Islet of Langerhans (tissue), 1 donor: ENCODE data around the gene TWIST2.

Experiments
- FAIRE-seq: peaks from one replicate; lab custom pipeline; 2011; peaks lifted over from hg19 to GRCh38; lab: Jason Lieb, UNC

The TWIST2 gene

DNA sequence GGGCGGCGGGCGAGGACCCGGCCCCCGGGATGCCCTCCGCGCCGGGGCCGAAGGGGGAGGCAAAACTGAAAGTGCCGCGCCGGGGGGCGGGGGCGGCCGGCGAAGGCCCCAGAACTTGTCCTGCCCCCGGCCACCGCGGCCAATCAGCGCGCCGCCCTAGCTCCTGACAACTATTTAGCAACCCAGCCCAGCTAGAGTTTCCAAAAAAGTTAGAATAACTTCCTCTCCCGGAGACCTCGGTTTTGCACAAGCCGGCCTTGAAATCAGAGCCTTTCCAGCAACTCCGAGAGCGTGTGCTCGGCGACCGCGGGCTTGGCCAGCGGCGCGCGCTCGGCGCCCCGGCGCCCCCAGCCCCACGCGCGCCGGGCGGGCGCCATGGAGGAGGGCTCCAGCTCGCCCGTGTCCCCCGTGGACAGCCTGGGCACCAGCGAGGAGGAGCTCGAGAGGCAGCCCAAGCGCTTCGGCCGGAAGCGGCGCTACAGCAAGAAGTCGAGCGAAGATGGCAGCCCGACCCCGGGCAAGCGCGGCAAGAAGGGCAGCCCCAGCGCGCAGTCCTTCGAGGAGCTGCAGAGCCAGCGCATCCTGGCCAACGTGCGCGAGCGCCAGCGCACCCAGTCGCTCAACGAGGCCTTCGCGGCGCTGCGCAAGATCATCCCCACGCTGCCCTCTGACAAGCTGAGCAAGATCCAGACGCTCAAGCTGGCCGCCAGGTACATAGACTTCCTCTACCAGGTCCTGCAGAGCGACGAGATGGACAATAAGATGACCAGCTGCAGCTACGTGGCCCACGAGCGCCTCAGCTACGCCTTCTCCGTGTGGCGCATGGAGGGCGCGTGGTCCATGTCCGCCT is at the start of gene TWIST2:
Gene TWIST2 (plus strand): TSS at position 245 of the 850 bp plus-strand sequence. CDS start 131 bp downstream, at position 376.
- no peak for FAIRE-seq

DNA sequence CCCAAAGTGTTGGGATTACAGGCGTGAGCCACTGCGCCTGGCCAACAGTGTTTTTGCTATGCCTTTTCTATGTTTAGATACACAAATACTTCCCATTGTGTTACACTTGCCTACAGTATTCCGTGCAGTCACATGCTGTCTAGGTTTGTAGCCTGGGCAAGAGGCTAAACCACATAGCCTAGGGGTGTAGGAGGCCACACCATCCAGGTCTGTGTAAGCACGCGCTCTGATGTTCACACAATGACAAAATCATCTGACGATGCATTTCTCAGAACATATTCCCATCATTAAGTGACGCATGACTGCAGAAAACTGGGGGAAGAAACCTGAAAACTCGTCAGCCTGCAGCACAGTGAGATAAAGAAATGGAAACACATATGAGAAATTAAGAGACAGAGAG is 46.1 kb upstream of the TWIST2 start:
- no peak for FAIRE-seq

DNA sequence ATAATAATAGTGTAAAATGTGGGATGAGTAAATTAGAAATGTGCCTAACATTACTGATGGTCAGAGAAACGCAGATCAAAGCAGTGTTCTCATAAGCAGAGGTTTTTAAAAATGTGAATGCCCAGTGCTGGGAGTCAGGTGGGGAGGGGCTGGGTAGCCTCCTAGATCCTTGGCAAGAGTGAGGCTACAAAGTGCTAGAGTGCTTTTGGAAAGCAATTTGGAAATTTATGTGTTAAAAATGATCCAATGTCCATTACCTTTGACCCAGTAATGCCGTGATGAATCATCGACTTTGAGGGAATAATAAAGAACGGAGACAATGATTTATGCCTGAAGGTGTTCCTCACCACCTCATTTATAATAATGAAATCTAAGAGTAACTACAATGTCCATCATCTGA is 44.9 kb upstream of the TWIST2 start:
- no peak for FAIRE-seq

DNA sequence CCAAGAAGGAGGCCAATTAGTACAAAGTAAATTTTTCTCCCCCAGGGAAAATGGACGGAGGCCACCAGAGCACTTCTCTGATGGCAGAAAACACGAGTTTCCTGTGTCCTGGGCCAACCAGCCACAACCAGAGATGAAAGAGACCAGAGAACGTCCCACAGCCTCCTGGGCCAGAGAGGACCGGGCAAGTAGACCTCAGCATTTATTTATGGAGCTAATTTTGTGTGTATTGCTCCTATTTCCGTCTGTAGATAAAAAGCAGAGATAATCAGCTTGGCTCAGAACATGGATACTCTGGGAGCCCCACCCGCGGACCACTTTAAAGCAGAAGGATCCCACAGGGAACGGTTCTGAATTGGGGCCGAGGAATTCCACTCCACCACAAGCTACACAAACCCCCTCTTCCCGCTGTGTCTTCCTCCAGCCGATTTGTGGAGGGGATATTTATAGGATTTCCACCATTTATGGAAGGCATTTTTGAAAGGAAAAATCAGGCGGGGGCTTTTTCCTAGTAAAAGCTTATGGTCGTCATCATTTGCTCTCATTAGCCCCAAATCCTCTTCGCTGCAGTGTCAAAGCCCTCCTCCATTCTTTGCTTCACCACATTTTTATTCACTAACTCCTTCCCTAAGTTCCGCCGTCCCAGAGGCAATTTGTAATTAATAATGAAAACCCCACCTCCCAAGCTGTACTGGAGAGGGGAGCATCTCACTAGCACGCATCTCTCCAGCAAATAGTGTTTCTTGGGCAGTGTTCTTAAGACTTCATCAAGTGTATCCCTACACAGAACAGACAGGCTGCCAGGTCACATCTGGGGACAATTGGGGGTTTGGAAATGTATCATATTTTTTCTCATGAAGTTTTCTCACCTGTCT is 43.7 kb upstream of the TWIST2 start:
- no peak for FAIRE-seq

DNA sequence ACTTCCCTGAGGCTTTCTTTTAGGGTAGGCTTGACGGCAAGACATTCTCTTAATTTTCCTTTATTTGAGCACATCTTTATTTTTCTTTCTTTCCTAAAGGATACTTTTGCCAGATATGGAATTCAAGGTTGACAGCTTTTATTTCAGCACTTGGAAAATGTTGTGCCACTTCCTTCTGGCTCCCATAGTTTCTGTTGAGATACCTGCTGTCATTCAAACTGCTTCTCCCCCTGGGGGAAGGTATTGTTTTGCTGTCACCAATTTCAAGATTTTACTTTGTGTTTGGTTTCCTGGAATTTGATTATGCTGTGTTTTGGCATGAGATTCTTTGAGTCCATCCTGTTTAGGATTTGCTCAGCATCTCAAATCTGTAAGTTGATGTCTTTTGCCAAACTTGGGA is 39.1 kb upstream of the TWIST2 start:
- no peak for FAIRE-seq

GRCh38 chr2:238810321-238810720 is 37.6 kb upstream of the TWIST2 start:
- no peak for FAIRE-seq

DNA sequence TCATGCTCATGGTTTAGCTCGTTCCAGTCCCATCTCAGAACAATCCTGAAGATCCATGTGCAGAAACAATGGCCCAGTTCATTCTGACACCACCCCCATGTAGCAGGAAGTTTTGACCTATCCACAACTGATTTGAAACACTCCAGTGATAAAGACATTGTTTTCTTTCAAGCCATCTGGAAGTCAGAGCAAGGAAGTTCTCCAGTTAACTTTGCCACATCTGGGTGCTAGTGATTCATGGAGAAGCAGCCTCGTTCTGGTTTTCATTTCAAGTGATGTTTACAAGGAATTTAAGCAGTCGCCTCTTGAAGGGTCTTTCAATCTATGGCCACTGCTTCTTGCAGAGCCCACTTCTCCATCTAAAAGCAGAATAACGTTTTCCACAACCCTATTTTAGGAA is 36.6 kb upstream of the TWIST2 start:
- FAIRE-seq = no peak

- no peak for FAIRE-seq
Measured at GRCh38 chr2:238811759-238812158, 36.1 kb upstream of the TWIST2 start.

- FAIRE-seq = no peak
Measured at GRCh38 chr2:238813109-238813508, 34.8 kb upstream of the TWIST2 start.

DNA sequence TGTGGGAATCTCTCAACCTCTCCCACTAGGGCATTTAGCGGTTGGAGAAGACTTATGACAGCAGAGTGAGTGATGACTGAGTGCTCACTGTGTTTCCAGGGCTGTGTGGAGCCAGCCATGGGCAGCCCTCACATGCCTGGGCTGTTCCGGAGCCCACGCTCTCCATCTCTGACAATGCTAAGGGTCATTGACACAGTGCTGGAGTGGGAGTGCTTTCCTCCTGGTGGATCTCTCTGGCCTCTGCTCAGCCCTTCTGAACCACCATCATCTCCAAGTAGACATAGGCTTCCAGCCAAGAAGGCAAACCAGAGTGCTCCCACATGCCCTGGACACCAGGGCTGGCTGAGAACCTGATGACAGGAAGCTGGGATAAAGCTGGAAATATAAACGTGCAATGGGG is 33.1 kb upstream of the TWIST2 start:
- no peak for FAIRE-seq

- FAIRE-seq = no peak
Measured at GRCh38 chr2:238816291-238816690, 31.6 kb upstream of the TWIST2 start.

DNA sequence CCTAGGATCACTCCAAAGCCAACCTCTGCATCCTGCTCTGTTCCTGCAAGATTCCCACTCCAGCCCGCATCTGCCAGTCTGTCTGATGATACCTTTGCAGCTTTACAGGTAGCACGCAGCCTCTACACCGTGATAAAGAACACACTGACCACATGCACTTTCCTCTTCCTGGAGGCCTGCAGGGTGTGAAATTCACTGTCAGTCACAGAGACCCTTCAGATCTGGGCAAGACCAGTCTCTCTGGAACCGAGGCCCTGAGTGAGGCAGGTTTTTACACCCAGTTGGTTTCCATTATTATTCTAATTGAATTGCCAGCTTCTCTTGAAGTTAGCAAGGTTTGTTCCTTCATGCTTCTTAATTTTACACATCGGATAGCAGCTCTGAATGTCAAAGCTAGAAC is 30.5 kb upstream of the TWIST2 start:
- FAIRE-seq = no peak

- FAIRE-seq = no peak
Measured at GRCh38 chr2:238817891-238818290, 30.0 kb upstream of the TWIST2 start.

- no peak for FAIRE-seq
Measured at GRCh38 chr2:238818561-238818960, 29.3 kb upstream of the TWIST2 start.

DNA sequence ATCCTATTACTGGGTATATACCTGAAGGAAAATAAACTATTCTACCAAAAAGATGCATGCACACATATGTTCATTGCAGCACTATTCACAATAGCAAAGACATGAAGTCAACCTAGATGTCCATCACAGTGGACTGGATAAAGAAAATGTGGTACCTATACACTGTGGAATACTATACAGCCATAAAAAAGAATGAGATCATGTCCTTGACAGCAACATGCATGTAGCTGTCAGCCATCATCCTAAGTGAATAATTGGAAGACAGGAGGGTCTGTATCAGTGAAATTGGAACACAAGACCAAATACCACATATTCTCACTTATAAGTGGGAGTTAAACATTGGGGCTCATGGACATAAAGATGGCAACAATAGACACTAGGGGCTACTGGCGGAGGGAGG is 27.7 kb upstream of the TWIST2 start:
- FAIRE-seq = no peak

GRCh38 chr2:238820916-238821315 is 27.0 kb upstream of the TWIST2 start:
- FAIRE-seq = no peak

GRCh38 chr2:238821391-238821790 is 26.5 kb upstream of the TWIST2 start:
- FAIRE-seq = no peak

DNA sequence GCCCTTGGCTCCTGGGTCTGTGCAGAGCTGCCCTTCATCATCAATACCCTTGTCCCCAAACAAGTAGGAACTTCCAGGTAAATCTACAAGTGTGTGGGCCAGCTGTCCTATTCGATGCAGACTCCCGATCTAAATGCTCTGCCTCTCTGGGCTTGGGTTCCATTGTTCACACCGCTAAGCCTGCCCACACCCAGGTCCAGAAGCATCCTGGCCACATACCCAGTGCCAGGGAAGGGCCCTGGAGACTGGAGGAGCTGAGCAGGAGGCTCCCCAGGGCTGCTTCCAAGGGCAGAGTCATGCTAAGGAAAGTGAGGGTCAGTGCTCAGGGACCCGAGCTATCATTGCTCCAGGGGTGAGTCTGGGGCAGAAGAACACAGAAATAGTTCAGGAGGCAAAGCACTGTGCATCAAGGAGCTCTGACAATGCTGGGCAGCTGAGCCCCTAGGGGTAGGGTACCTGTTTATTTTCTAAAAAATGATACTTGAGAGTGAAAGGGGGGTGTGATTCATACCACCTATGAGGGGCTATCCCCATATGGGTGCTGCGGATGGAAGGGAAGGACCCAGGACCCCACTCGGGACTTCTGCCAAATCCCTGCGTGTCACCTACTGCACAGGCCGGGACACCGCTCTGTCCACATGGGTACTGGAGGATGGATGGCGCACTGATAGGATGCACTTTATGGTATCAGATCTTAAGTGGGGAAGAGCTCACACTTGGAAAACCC is 25.8 kb upstream of the TWIST2 start:
- no peak for FAIRE-seq

DNA sequence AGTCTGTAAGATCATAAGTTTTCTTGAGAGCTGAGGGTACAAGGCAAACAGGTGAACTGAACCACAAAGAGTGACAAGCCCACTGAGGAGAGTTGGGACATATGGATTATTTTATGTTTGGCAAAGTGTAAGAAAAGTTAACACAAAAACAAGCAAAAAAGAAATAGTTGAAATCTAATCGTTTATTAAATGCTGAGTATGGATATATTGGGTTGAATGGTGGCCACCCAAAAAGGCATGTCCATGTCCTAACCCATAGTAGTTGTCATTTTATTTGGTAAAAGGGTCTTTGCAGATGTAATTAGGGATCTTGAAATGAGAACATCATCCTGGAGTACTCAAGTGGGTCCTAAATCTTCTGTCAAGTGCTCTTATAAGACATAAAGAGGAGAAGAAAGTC is 24.9 kb upstream of the TWIST2 start:
- FAIRE-seq = no peak

DNA sequence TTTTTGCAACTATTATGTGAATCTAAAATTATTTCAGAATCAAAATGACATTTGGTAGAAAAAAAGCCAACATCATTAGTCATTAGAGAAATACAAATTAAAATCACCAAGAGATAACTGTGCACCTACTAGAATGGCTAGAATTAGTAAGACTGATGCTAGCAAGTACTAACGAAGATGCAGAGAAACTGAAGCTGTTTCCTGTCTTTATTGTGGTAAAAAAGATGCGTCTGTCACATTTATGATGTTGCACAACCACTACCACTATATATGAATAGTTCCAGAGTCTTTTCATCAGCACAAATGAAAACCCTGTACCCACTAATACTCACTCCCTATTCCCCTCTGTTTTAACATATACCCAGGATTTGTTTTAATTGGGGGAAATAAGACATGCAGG is 16.7 kb upstream of the TWIST2 start:
- no peak for FAIRE-seq

DNA sequence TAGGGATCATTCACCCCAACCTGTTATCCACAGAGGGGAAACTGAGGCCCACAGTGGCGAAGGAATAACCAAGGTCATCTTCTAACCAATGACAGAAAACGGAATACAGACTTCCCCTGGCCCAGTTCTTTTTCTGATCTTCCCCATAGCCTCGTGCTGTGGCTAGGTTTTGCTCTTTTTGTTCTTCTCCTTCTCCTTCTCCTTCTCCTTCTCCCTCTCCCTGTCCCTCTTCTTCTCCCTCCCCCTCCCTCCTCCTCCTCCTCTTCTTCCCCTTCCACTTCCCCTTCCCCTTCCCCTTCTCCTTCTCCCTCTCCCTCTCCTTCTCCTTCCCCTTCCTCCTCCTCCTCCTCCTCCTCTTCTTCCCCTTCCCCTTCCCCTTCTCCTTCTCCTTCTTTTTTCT is 12.9 kb upstream of the TWIST2 start:
- FAIRE-seq = no peak

DNA sequence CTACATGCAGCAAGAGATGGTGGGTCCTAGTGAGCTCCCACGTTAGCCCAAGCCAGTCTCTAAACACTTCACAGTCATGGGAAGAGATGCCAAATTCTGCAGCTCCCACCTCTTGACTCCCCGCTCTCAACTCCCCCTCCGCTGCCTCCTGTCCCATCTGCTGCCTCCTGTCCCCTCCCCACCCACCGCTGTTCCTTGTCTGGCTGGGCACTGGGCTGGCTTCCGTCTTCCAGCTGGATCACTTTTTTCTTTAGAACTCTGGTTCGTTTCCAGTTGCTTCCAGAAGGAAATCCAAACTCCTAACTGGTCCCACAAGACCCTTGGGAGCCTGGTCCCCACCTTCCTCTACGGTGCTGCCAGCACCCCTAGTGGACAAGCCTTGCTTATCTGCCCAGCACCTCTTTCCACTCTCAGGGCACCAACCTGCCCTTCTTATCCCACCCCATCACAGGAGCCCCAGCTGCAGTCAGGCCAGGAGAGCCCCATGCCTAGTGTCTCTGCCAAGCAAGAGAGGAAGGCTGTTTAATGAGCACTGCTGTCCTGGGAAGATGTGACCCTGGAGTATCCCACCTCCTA is 12.1 kb upstream of the TWIST2 start:
- FAIRE-seq = no peak
